GM12892 (cell line): ENCODE results near the gene RAD51C.

ENCODE experiments used
- POLR2A ChIP-seq: IDR thresholded peaks from 2 replicates; pipeline ENCODE4 v1.6.1; 2011; ENCODE audit warnings: low read depth, low read length, control low read depth
- POLR2AphosphoS5 ChIP-seq: IDR thresholded peaks from 2 replicates; pipeline ENCODE4 v1.6.1; 2011; ENCODE audit warnings: low read depth, low read length, control low read depth

GRCh38 chr17:58760248-58760647 is 67.8 kb downstream of the RAD51C start:
- TF ChIP-seq POLR2A (no peak), POLR2AphosphoS5 (no peak)
